GM19438 (cell line): Measurements from ENCODE around the gene SH3BP5.

ENCODE experiments used
- ATAC-seq: cut with Tn5 transposase; IDR thresholded peaks from one replicate; pipeline ENCODE4 v1.9.1; 2021; ENCODE audit warnings: low read depth; ENCODE audit not compliant: unreplicated experiment

SH3BP5 gene

DNA sequence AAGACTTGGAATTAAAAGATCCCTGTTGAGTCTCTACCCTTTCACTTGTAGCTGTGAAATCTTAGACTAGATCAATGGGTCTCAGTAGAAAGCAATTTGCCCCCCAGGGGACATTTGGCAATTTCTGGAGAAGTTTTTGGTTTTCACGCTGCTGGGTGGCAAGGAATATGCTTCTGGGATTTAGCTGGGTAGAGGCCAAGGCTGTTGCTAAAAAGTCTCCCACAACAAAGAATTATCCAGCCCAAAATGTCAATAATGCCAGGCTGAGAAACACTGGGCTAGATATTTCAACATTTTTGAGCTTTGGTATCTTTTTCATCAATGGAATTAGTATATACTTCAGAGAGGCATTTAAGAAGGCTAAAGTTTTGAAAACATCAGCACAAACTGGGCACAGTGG, 117.6 kb downstream of the SH3BP5 start:
- no peak for ATAC-seq

DNA sequence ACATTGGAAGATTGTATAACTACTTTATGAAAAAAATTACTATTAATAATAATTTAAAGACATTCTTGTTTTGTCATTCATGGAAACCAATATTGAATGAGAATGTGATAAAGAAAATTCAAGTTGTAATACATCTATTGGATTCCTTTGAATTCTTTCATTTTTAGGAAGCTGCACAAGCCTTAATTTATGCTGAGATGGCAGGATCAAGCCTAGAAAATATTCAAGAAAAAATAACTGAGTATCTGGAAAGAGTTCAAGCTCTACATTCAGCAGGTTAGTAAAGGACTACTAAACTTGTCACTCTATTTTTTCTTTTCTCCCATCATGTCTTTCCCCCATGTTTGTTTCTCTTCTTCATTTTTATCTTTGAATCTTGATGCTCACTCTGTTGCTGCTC, 120.4 kb downstream of the SH3BP5 start:
- no peak for ATAC-seq

DNA sequence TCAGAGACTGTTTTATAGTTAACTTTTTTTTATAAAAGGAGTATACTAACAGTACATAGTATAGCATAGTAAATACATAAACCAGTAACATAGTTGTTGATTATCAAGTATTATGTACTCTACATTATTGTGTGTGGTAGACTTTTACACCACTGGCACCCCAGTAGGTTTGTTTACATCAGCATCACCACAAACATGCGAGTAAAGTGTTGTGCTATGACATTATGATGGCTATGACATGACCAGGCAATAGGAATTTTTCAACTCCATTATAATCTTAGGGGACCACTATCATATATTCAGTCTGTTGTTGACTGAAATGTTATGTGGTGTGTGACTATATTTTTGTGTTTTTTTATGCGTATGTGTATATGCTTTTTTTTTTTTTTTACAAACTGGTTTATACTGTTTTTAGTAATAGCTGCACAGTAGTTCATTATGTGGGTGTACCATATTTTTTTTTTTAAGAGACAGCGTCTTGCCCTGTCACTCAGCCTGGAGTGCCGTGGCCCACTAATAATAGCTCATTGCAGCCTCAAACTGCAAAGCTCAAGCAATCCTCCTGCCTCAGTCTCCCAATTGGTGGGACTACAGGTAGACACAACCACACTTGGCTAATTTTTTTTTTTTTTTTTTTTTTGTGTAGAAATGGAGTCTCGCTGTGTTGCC, 124.4 kb downstream of the SH3BP5 start:
- no peak for ATAC-seq

DNA sequence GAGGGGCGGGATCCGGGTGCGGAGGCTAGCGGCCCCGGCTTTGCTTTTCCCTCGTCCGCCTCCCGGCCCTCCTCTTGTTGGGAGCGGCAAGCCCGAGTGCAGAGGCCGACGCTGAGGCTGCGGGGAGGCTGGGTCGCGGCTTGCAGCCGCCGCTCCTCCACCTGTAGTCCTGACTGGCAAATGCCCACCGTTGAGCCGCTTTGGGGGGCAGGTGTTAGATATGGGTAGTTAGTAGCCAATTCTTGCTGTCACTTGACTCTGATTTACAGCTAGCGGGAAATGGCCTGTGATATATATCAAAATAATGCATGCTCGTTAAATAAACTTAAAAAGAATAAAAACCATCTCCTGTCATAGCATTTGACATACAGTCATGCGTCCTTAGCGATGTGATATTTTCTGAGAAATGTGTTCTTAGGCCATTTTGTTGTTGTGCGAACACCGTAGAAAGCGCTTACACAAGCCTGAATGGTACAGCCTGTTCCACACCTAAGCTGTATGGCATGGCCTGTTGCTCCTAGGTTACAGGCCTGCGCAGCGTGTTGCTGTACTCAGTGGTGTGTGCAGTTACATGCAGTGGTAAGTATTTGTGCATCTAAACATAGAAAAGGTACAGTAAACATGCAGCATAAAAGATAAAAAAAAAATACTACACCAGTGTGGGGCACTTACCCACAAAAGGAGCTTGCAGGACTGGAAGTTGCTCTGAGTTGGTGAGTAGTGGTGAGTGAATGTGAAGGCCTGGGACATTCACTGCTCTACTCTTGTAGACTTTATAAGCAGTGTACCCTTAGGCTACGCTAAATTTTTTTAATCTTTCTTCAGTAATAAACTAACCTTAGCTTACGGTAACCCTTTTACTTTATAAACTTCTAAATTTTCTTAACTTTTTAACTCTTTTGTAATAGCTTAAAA, 125.5 kb downstream of the SH3BP5 start:
- peak; percentile 45 for ATAC-seq

DNA sequence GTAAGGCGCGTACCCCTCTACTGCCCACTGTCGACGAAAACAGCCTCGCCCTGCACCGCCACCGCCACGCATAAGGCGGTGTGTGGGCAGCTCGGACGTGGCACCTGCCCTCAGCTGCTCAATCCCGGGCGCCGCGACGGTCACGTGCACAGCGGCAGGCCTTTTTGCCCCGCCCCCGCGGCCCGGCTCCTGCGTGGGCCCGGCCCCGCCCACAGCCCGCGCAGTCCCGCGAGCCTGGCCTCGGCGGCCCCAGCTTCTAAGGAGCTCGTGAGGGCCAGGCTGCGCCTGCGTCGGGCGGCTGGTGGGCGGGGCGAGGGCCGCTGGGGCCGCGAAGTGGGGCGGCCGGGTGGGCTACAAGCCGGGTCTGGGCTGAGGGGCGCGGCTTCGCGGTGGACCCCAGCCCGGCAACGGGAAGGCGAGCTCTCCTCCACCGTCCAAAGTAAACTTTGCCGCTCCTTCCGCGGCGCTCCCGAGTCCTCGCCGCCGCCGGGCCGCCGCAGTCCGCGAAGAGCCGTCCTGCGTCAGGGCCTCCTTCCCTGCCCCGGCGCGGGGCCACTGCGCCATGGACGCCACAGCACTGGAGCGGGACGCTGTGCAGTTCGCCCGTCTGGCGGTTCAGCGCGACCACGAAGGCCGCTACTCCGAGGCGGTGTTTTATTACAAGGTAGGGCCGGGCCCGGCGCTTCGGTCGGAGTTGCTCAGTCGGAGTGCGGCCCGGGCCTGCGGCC, 126.3 kb downstream of the SH3BP5 start, which contains the start of gene CAPN7:
CAPN7 (plus strand) TSS at position 313 of the 728 bp plus-strand sequence; CDS start at position 563, 250 bp downstream.
- peak; percentile 78 for ATAC-seq

DNA sequence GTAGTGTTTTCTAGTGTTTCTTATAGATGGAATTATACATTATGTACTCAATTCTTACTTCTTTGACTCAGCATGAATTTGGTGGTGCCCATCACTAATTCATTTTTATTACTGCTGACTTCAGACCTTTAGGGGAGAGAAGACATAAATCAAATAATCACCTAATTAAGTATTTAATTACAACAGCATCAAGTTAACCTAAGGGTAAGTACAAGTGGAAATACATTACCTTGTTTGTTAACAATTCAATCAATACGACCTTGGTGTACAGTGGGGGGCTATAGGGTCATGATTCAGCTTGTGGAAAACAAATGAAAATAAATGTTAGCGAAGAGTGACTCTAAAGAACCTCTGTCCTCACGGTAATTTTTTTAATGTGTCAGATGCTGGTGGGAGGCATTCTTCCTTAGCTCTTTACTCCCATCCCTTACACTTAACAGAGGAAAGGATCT, 126.9 kb downstream of the SH3BP5 start:
- no peak for ATAC-seq
